ENCODE data around the gene CFAP298. TPM values are rescaled to one million over a fixed set of nuclear protein-coding genes. Genes with fewer than 3 reads are reported as not detected.
"Not testable (repeated sequence)": the region's sequence is repeated elsewhere in the genome, so short reads cannot be mapped to it uniquely, and the experiment has no call there.

Gene CFAP298
- total and polyA plus RNA-seq, 11 donors = 14.2 to 36.0 (median 20.8) TPM

DNA sequence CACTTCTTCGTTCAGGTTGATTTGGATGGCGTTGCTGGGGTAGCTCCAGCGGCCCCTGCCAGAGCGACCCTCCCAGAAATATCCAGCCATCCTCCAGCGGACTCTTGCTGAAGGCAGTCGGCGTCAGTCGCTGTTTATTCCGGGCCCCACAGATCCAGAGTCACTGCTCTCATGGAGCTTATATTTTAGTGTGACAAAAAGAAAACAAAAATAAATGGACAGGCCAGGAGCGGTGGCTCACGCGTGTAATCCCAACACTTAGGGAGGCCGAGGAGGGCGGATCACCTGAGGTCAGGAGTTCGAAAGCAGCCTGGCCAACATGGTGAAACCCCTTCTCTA is 791 bp upstream of the CFAP298 start:
- H3K4me1 ChIP-seq = peaks cover 0 to 27% (median 16%) of the 10 kb centered on the region in 12 donors
- peak in 2 of 4 donors; percentile 33 to 39 for ATAC-seq
- H3K9me3 ChIP-seq = no peaks in the 10 kb centered on the region
- H3K4me3 ChIP-seq = peak overlapping the region; percentile 68 to 99 (median 86)
- no peak for DNase-seq
- peak overlapping the region; percentile 80 to 98 (median 93) for H3K27ac ChIP-seq
- no peak for TF ChIP-seq CTCF (IDR thresholded peaks at IDR 0.05)
- no peak for TF ChIP-seq POLR2A (IDR thresholded peaks at IDR 0.05)
- H3K36me3 ChIP-seq = peaks cover 0 to 24% (median 19%) of the 10 kb centered on the region in 9 donors
- H3K27me3 ChIP-seq = no peaks in the 10 kb centered on the region
- intact Hi-C loops (cut with DNase I) = loop anchor here in 1 of 10 donors (5.0 kb wide), 1 partner anchor 201 kb away; the partner anchor contains the start of gene EVA1C
- WGBS, 4 donors = 0 to 11% (median 3%) methylated on average over 7 to 15 of the region's 15 CpGs

DNA sequence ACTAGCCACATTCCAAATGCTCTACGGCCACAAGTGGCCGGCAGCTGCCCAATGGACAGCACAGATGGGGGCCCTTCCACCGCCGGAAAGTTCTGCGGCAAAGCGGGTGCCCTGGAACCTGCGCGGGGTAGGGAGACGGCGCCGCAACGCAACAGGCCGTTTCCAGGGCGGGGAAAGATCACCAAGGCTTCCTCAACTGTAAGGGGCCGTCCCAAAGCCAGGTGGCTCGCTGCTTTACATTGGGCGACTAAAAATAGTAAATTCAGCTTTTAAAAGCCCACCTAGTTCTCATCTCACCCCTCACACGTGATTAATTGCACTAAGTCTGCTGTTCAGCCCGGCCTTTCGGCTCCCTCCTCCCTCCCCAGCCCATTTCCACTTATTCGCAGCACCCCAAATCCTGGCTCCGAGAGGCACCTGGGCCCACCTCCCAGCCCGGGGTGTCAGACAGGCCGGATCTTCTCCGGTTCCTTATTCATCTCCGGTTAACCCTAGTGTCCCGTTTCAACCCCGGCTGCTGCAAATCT is 643 bp downstream of the CFAP298 start:
- ATAC-seq = peak in 3 of 4 donors; percentile 6 to 37 (median 9)
- 0 to 1% (median 0%) methylated on average over 28 of the region's 28 CpGs for WGBS, 4 donors
- intact Hi-C loops (cut with DNase I) = loop anchor here in 1 of 10 donors (5.0 kb wide), 1 partner anchor 199 kb away; the partner anchor contains the start of gene EVA1C
- peaks cover 0 to 27% (median 16%) of the 10 kb centered on the region in 12 donors for H3K4me1 ChIP-seq
- TF ChIP-seq CTCF (IDR thresholded peaks at IDR 0.05) = no peak
- no peak for TF ChIP-seq POLR2A (IDR thresholded peaks at IDR 0.05)
- peaks cover 0 to 38% (median 33%) of the 10 kb centered on the region in 9 donors for H3K36me3 ChIP-seq
- H3K9me3 ChIP-seq = no peaks in the 10 kb centered on the region
- no peaks in the 10 kb centered on the region for H3K27me3 ChIP-seq
- peak overlapping the region; percentile 80 to 98 (median 93) for H3K27ac ChIP-seq
- no peak for DNase-seq
- peak overlapping the region; percentile 68 to 99 (median 86) for H3K4me3 ChIP-seq

DNA sequence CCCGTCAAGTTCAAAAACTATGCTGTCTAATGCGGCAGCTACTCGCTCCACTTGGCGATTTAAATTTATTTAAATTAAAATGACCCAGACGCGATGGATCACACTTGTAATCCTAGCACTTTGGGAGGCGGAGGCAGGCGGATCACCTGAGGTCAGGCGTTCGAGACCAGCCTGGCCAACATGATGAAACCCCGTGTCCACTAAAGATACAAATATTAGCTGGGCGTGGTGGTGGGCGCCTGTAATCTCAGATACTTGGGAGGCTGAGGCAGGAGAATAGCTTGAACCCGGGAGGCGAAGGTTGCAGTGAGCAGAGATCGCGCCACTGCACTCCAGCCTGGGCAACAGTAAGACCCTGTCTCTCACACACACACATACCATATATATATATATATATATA is 1.2 kb downstream of the CFAP298 start:
- ATAC-seq, H3K27me3 ChIP-seq, H3K9me3 ChIP-seq, DNase-seq: not testable (repeated sequence)
- Histone ChIP-seq H3K4me3 (peak overlapping the region in 11 of 12 donors; percentile 68 to 99 (median 87)), H3K27ac (peak overlapping the region in 3 of 12 donors; percentile 91 to 98 (median 92)), H3K36me3 (peaks cover 0 to 44% (median 39%) of the 10 kb centered on the region in 9 donors), H3K4me1 (peaks cover 0 to 27% (median 16%) of the 10 kb centered on the region in 12 donors)
- intact Hi-C loops (cut with DNase I) = loop anchor here in 1 of 10 donors (5.0 kb wide), 1 partner anchor 199 kb away; the partner anchor contains the start of gene EVA1C
- 80 to 85% (median 83%) methylated on average over 17 of the region's 17 CpGs for WGBS, 4 donors

GRCh38 chr21:32608851-32609250 is 3.3 kb downstream of the CFAP298 start:
- Histone ChIP-seq H3K36me3 (peaks cover 0 to 65% (median 60%) of the 10 kb centered on the region in 9 donors), H3K27me3 (no peaks in the 10 kb centered on the region), H3K4me1 (peaks cover 0 to 27% (median 16%) of the 10 kb centered on the region in 12 donors), H3K9me3 (no peaks in the 10 kb centered on the region), H3K4me3 (no peak overlapping the region), H3K27ac (no peak overlapping the region)
- ATAC-seq (no peak), DNase-seq (no peak)
- intact Hi-C loops (cut with DNase I) = loop anchor here in 4 of 10 donors (10.0 kb wide), 2 partner anchors 334 to 744 kb away; partner anchors contain the start of gene MIS18A (in 2 of the 4)
- 86 to 92% (median 91%) methylated on average over 5 of the region's 5 CpGs for WGBS, 4 donors
- TF ChIP-seq POLR2A (IDR thresholded peaks at IDR 0.05) = no peak
- no peak for TF ChIP-seq CTCF (IDR thresholded peaks at IDR 0.05)
